Breast epithelium (tissue), 3 donors: ENCODE data around the gene ZNF783.

Experiments
- CTCF ChIP-seq, 3 donors: fragments of 450-650 bp; IDR thresholded peaks; one replicate each; pipeline ENCODE4 v1.5.1; 2016 to 2017; ENCODE audit warnings: antibody characterized with exemption in 3 of 3, mild to moderate bottlenecking in 3 of 3, moderate library complexity in 3 of 3
- POLR2A ChIP-seq: fragments of 450-650 bp; IDR thresholded peaks from one replicate; pipeline ENCODE4 v1.6.1; 2016; ENCODE audit warnings: antibody characterized with exemption, mild to moderate bottlenecking, moderate library complexity
- POLR2AphosphoS5 ChIP-seq, 3 donors: sonication (generic); formaldehyde crosslinking; IDR thresholded peaks; one replicate each; pipeline ENCODE4 v1.6.1; 2017; ENCODE audit warnings: antibody characterized with exemption in 3 of 3

- TF ChIP-seq CTCF (IDR thresholded peaks at IDR 0.05) (no peak), POLR2AphosphoS5 (IDR thresholded peaks at IDR 0.05) (no peak), POLR2A (no peak)
These were observed 45.9 kb downstream of the ZNF783 start for GRCh38 chr7:149307775-149308501.
